Raji (cell line): Measurements from ENCODE around the gene OR8J3.

ENCODE experiments used
- POLR2A ChIP-seq: IDR thresholded peaks from 2 replicates; pipeline ENCODE4 v1.6.1; 2011; ENCODE audit warnings: low read depth, low read length, control low read depth; ENCODE audit not compliant: insufficient read depth

The OR8J3 gene

GRCh38 chr11:56140151-56140661, at the start of gene OR8J3:
OR8J3 (minus strand) TSS chr11:56140201; CDS start chr11:56137718, 2,483 bp downstream.
- no peak for TF ChIP-seq POLR2A

- no peak for TF ChIP-seq POLR2A
These were observed 48.6 kb upstream of the OR8J3 start for GRCh38 chr11:56188602-56189001.

- no peak for TF ChIP-seq POLR2A
These were observed 43.5 kb upstream of the OR8J3 start for GRCh38 chr11:56183459-56183858.

GRCh38 chr11:56176318-56176717, 36.3 kb upstream of the OR8J3 start, which contains the start of gene OR5J2:
OR5J2 (plus strand) TSS chr11:56176618; CDS start chr11:56176618, 0 bp downstream.
- TF ChIP-seq POLR2A = no peak

GRCh38 chr11:56172256-56172830, 32.3 kb upstream of the OR8J3 start:
- no peak for TF ChIP-seq POLR2A

- TF ChIP-seq POLR2A = no peak
These were observed 23.8 kb upstream of the OR8J3 start for GRCh38 chr11:56163804-56164203.

- no peak for TF ChIP-seq POLR2A
These were observed 20.2 kb upstream of the OR8J3 start, which contains the start of gene OR8K5 for GRCh38 chr11:56160217-56160616. OR8K5 (minus strand) TSS chr11:56160317; CDS start chr11:56160317, 0 bp downstream.

GRCh38 chr11:56152333-56152732, 12.3 kb upstream of the OR8J3 start:
- no peak for TF ChIP-seq POLR2A

- no peak for TF ChIP-seq POLR2A
These were observed 11.4 kb upstream of the OR8J3 start for GRCh38 chr11:56151376-56151775.

GRCh38 chr11:56122073-56122472, 17.9 kb downstream of the OR8J3 start, which contains the start of gene OR8H3:
OR8H3 (plus strand) TSS chr11:56122373; CDS start chr11:56122373, 0 bp downstream.
- no peak for TF ChIP-seq POLR2A

- TF ChIP-seq POLR2A = no peak
These were observed 36.7 kb downstream of the OR8J3 start, which contains the start of gene OR8H2 for GRCh38 chr11:56103210-56103737. OR8H2 (plus strand) TSS chr11:56103687; CDS start chr11:56105043, 1,356 bp downstream.

GRCh38 chr11:56093008-56093407, 47.0 kb downstream of the OR8J3 start, which contains the start of gene OR8I2:
OR8I2 (plus strand) TSS chr11:56093308; CDS start chr11:56093308, 0 bp downstream.
- no peak for TF ChIP-seq POLR2A

GRCh38 chr11:56089697-56090096, 50.3 kb downstream of the OR8J3 start:
- no peak for TF ChIP-seq POLR2A
